Lower leg skin (tissue), 4 donors: ENCODE measurements around the gene PCCA. TPM values are rescaled to one million over a fixed set of nuclear protein-coding genes. Genes with fewer than 3 reads are reported as not detected.
A peak's percentile ranks its signal among the peaks of the same experiment; 100 is the strongest.

Experiments
- DNase-seq, 2 donors: peaks; one replicate each; pipeline ENCODE4 v3.0.0-alpha.2; 2019; ENCODE audit warnings: low spot score in 2 of 2
- H3K4me3 ChIP-seq: fragments of 200-600 bp; sonication (generic); 2 replicates; pipeline ENCODE4 v1.5.1; 2017; ENCODE audit warnings: mild to moderate bottlenecking, low read depth; ENCODE audit not compliant: poor library complexity, severe bottlenecking
- CTCF ChIP-seq, 3 donors: fragments of 450-650 bp; IDR thresholded peaks; one replicate each; pipeline ENCODE4 v1.5.1; 2016; ENCODE audit warnings: antibody characterized with exemption in 3 of 3, mild to moderate bottlenecking in 3 of 3, moderate library complexity in 2 of 3
- POLR2A ChIP-seq, 2 donors: fragments of 450-650 bp; IDR thresholded peaks; one replicate each; pipeline ENCODE4 v1.6.1; 2016 to 2017; ENCODE audit warnings: antibody characterized with exemption in 2 of 2, mild to moderate bottlenecking in 1 of 2, moderate library complexity in 1 of 2
- WGBS, 2 donors: methylation state at CpG; one replicate each; pipeline ENCODE4 v1.1.5; 2018; 5-methylcytosine and 5-hydroxymethylcytosine counted together
- intact Hi-C: fragments of 100-400 bp; cut with DNase I; formaldehyde crosslinking; loops from one replicate; pipeline ENCODE4 v1.15.0; 2023; ENCODE audit warnings: low total_unique reads
- total RNA-seq, 4 donors: library from RNA; depleted of rRNA; stranded (reverse); fragments of >200 nt; gene quantifications; one replicate each; pipeline ENCODE4 v1.1.0, GENCODE V29; 2016

The PCCA gene
- total RNA-seq, 4 donors from 2014 or later, result 24.3 to 34.2 (median 26.2) TPM

- no peak overlapping the region for H3K4me3 ChIP-seq
- intact Hi-C loops, result no loop called here
- DNase-seq, result no peak
- TF ChIP-seq POLR2A (IDR thresholded peaks at IDR 0.05) (no peak), CTCF (IDR thresholded peaks at IDR 0.05) (no peak)
- WGBS, 2 donors, result 91 to 95% methylated on average over 3 of the region's 3 CpGs
These were observed 39.9 kb downstream of the PCCA start for GRCh38 chr13:100128838-100129237.

DNA sequence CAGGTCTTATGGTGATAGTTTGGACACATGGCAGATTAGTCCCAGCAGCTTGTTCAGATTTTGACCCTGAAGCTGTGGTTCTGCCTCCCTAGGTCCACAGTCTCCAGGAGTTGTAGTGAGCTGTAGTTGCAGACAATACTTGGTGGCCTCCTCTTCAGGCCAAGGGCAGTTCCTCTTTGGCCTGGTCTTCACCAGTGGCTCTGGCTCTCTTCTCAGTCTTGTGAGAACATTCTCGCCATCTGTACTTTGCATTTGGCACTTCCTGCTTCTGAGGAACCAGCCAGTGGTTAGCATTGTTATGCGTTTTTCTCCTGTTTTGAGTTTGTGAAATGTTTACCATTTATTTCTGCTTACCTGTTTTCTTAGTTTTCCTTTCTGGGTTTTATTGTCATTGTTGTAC is 40.7 kb downstream of the PCCA start:
- WGBS, 2 donors, result 13 to 54% methylated on average over 2 of the region's 2 CpGs
- TF ChIP-seq POLR2A (IDR thresholded peaks at IDR 0.05) (no peak), CTCF (IDR thresholded peaks at IDR 0.05) (no peak)
- intact Hi-C loops, result no loop called here
- DNase-seq, result no peak
- H3K4me3 ChIP-seq, result no peak overlapping the region

- intact Hi-C loops, result no loop called here
- TF ChIP-seq CTCF (IDR thresholded peaks at IDR 0.05) (no peak), POLR2A (IDR thresholded peaks at IDR 0.05) (no peak)
- 12 to 16% methylated on average over 1 of the region's 1 CpG for WGBS, 2 donors
- H3K4me3 ChIP-seq, result no peak overlapping the region
- DNase-seq, result peak in 1 of 2 donors; percentile 29
These were observed 41.2 kb downstream of the PCCA start for GRCh38 chr13:100130092-100130491.

DNA sequence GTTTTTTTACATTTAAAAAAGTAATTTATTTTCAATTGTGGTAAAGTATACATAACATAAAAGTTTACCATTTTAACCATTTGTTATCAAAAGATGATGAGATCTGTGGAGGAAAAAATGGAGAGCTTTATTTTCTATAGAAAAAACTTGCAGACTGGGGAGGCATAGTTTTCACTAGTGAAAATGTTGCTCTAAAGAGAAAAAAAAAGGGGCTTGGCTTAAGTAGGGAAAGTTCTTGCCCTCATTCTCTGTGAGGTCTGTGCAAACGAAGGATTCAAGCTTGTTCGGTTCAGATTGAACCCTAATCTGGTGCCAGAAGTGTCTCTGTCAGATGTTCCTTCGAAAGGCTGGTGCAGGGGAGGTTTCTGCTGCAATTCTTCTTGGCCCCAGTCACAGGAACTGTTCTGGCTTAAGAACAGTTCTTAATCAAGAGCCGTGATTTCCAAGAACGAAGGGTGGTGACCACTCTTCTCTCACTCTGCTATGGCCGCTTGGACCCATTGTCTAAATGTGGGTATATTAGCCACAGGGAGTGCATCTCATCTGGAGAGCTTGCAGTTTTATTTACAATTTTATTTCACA is 42.1 kb downstream of the PCCA start:
- no peak for DNase-seq
- 54 to 66% methylated on average over 6 of the region's 6 CpGs for WGBS, 2 donors
- intact Hi-C loops, result no loop called here
- H3K4me3 ChIP-seq, result no peak overlapping the region
- TF ChIP-seq POLR2A (IDR thresholded peaks at IDR 0.05) (no peak), CTCF (IDR thresholded peaks at IDR 0.05) (no peak)

- no peak for DNase-seq
- H3K4me3 ChIP-seq, result no peak overlapping the region
- WGBS, 2 donors, result 74 to 78% methylated on average over 3 of the region's 3 CpGs
- TF ChIP-seq CTCF (IDR thresholded peaks at IDR 0.05), result no peak
- TF ChIP-seq POLR2A (IDR thresholded peaks at IDR 0.05), result no peak
- intact Hi-C loops, result no loop called here
These were observed 43.1 kb downstream of the PCCA start for GRCh38 chr13:100131863-100132574.
